ENCODE data around the gene CFAP299.
"Not testable (repeated sequence)": the region's sequence is repeated elsewhere in the genome, so short reads cannot be mapped to it uniquely, and the experiment has no call there.

The CFAP299 gene

GRCh38 chr4:80335554-80336358, at the start of gene CFAP299:
CFAP299 (plus strand) TSS chr4:80335730.
- DNase-seq: peak; percentile 14 to 26

GRCh38 chr4:80286451-80286850, 49.1 kb upstream of the CFAP299 start:
- no peak for DNase-seq

GRCh38 chr4:80290665-80291064, 44.9 kb upstream of the CFAP299 start:
- not testable (repeated sequence) for DNase-seq

- no peak for DNase-seq
These were observed 41.3 kb upstream of the CFAP299 start for GRCh38 chr4:80294206-80294605.

GRCh38 chr4:80295336-80295735, 40.2 kb upstream of the CFAP299 start:
- no peak for DNase-seq

- no peak for DNase-seq
These were observed 39.7 kb upstream of the CFAP299 start for GRCh38 chr4:80295826-80296225.

GRCh38 chr4:80301884-80302283, 33.6 kb upstream of the CFAP299 start:
- no peak for DNase-seq

GRCh38 chr4:80302616-80303223, 32.8 kb upstream of the CFAP299 start:
- no peak for DNase-seq

GRCh38 chr4:80305466-80305865, 30.1 kb upstream of the CFAP299 start:
- no peak for DNase-seq

- no peak for DNase-seq
These were observed 29.3 kb upstream of the CFAP299 start for GRCh38 chr4:80306260-80306659.

- DNase-seq: no peak
These were observed 28.3 kb upstream of the CFAP299 start for GRCh38 chr4:80307183-80307735.

- DNase-seq: no peak
These were observed 27.6 kb upstream of the CFAP299 start for GRCh38 chr4:80307774-80308465.

- DNase-seq: no peak
These were observed 27.1 kb upstream of the CFAP299 start for GRCh38 chr4:80308466-80308822.

GRCh38 chr4:80309294-80310004, 26.1 kb upstream of the CFAP299 start:
- DNase-seq: no peak

- no peak for DNase-seq
These were observed 24.4 kb upstream of the CFAP299 start for GRCh38 chr4:80311130-80311529.

- DNase-seq: no peak
These were observed 23.4 kb upstream of the CFAP299 start for GRCh38 chr4:80312124-80312523.

- no peak for DNase-seq
These were observed 21.9 kb upstream of the CFAP299 start for GRCh38 chr4:80313627-80314026.

- DNase-seq: not testable (repeated sequence)
These were observed 19.7 kb upstream of the CFAP299 start for GRCh38 chr4:80315848-80316247.

GRCh38 chr4:80321341-80321740, 14.2 kb upstream of the CFAP299 start:
- no peak for DNase-seq

- no peak for DNase-seq
These were observed 13.8 kb upstream of the CFAP299 start for GRCh38 chr4:80321776-80322175.

GRCh38 chr4:80322716-80323115, 12.8 kb upstream of the CFAP299 start:
- no peak for DNase-seq

GRCh38 chr4:80324171-80324570, 11.4 kb upstream of the CFAP299 start:
- no peak for DNase-seq

GRCh38 chr4:80331693-80332092, 3.8 kb upstream of the CFAP299 start:
- no peak for DNase-seq
